ENCODE measurements around the gene GPR39.

DNA sequence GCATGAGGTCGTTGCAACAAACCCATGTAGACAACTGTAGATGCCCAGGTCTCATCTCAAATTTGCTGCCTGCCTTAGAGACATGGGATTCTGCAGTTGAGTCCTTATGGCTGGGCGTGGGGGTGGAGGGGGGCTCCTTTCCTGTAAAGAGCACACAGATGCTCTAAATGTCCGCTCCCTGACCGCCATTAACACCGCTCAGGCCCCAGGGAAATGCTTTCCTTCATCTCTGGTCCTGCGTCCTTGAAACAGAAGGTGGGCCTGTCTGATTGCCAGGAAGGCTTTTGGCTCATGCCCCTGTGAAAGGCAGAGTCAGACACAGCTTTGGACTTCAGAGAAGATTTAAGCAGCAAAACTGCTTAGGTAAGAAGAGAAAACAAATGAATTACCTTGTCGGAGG lies 25.7 kb downstream of the GPR39 start:
- TF ChIP-seq, protein P1, sequence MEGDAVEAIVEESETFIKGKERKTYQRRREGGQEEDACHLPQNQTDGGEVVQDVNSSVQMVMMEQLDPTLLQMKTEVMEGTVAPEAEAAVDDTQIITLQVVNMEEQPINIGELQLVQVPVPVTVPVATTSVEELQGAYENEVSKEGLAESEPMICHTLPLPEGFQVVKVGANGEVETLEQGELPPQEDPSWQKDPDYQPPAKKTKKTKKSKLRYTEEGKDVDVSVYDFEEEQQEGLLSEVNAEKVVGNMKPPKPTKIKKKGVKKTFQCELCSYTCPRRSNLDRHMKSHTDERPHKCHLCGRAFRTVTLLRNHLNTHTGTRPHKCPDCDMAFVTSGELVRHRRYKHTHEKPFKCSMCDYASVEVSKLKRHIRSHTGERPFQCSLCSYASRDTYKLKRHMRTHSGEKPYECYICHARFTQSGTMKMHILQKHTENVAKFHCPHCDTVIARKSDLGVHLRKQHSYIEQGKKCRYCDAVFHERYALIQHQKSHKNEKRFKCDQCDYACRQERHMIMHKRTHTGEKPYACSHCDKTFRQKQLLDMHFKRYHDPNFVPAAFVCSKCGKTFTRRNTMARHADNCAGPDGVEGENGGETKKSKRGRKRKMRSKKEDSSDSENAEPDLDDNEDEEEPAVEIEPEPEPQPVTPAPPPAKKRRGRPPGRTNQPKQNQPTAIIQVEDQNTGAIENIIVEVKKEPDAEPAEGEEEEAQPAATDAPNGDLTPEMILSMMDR (conservative IDR thresholded peaks at IDR 0.05 in 1 of 2, IDR thresholded peaks at IDR 0.05 in 1 of 2; ENCODE audit: low read depth in 1 of 2, low read length in 2 of 2) = no peak
- no peak for TF ChIP-seq EZH2 (IDR thresholded peaks at IDR 0.05; ENCODE audit: low read length, missing control alignments)
